T-cell (primary cell): ENCODE data around the gene ASXL3. TPM values are rescaled to one million over a fixed set of nuclear protein-coding genes. Genes with fewer than 3 reads are reported as not detected.

Experiments
- ATAC-seq, 4 experiments: fragments of 200-7000 bp in 3 of 4; fragments of 150-1000 bp in 1 of 4; cut with Tn5 transposase; replicated peaks in 1 of 4; 1 replicate in 3 of 4; 2 replicates in 1 of 4; pipeline ENCODE4 v1.10.0; 2021; ENCODE audit warnings: moderate library complexity in 3 of 4, mild to moderate bottlenecking in 2 of 4, moderate number of reproducible peaks in 1 of 4
- CTCF ChIA-PET, 2 donors: fragments of 300-600 bp; sonication (Branson Sonifier 250); formaldehyde crosslinking; loops; one replicate each; lab custom pipeline; 2022; ENCODE audit warnings: antibody characterized with exemption in 2 of 2; lab: Charles Lee
- POLR2A ChIA-PET, 2 donors: fragments of 300-600 bp; sonication (Branson Sonifier 250); formaldehyde crosslinking; loops; one replicate each; lab custom pipeline; 2022; ENCODE audit warnings: antibody characterized with exemption in 2 of 2; lab: Charles Lee
- DNase-seq, 35 experiments: peaks; one replicate each; pipeline versions ENCODE4 v3.0.0 to v3.0.0-alpha.2; 2013 to 2023
- H3K27ac ChIP-seq: one replicate; pipeline ENCODE4 v1.5.1; 2013; ENCODE audit warnings: low read length
- H3K27me3 ChIP-seq, 2 experiments: replicated peaks in 1 of 2; 1 replicate in 1 of 2; 2 replicates in 1 of 2; pipeline versions ENCODE4 v1.6.1 to v1.7.0; 2013; ENCODE audit warnings: low read length in 1 of 2, mixed read lengths in 1 of 2; ENCODE audit not compliant: control insufficient read depth in 2 of 2, insufficient read depth in 2 of 2; ENCODE audit errors: extremely low read depth in 1 of 2
- H3K36me3 ChIP-seq, 2 donors: 1 replicate in 1 of 2; 2 replicates in 1 of 2; pipeline versions ENCODE4 v1.6.1 to v1.7.0; 2013; ENCODE audit warnings: low read length in 1 of 2; ENCODE audit not compliant: control insufficient read depth in 2 of 2, insufficient read depth in 1 of 2; ENCODE audit errors: extremely low read depth in 1 of 2
- H3K4me1 ChIP-seq, 2 experiments: 1 replicate in 1 of 2; 2 replicates in 1 of 2; pipeline versions ENCODE4 v1.6.1 to v1.7.0; 2013; ENCODE audit warnings: low read length in 2 of 2, mixed read lengths in 1 of 2; ENCODE audit not compliant: insufficient read depth in 2 of 2, control insufficient read depth in 1 of 2; ENCODE audit errors: extremely low read depth in 1 of 2
- H3K4me3 ChIP-seq, 2 donors: 1 replicate in 1 of 2; 2 replicates in 1 of 2; pipeline versions ENCODE4 v1.5.1 to v1.7.0; 2013; ENCODE audit warnings: mild to moderate bottlenecking in 2 of 2, low read length in 1 of 2, moderate library complexity in 1 of 2; ENCODE audit not compliant: control insufficient read depth in 1 of 2; ENCODE audit errors: extremely low read depth in 1 of 2
- H3K9me3 ChIP-seq: 2 replicates; pipeline ENCODE4 v1.7.0; 2013
- H3K27ac Mint-ChIP-seq, 2 donors: one replicate each; pipeline ENCODE4 v1.8.0; 2020 to 2021; ENCODE audit warnings: mild to moderate bottlenecking in 2 of 2, mixed read lengths in 2 of 2
- H3K27me3 Mint-ChIP-seq, 2 donors: one replicate each; pipeline ENCODE4 v1.8.0; 2021 to 2022; ENCODE audit warnings: mixed read lengths in 2 of 2
- H3K36me3 Mint-ChIP-seq: one replicate; pipeline ENCODE4 v1.8.0; 2021; ENCODE audit warnings: mixed read lengths
- H3K4me1 Mint-ChIP-seq, 3 donors: one replicate each; pipeline ENCODE4 v1.8.0; 2020 to 2022; ENCODE audit warnings: mixed read lengths in 3 of 3, mild to moderate bottlenecking in 1 of 3
- H3K4me3 Mint-ChIP-seq, 3 donors: one replicate each; pipeline ENCODE4 v1.8.0; 2020 to 2022; ENCODE audit warnings: mild to moderate bottlenecking in 3 of 3, mixed read lengths in 3 of 3, moderate library complexity in 3 of 3
- H3K9me3 Mint-ChIP-seq, 3 donors: one replicate each; pipeline ENCODE4 v1.8.0; 2020 to 2022; ENCODE audit warnings: mixed read lengths in 3 of 3
- WGBS: methylation state at CpG from one replicate; pipeline ENCODE4 v1.1.5; 2013; ENCODE audit warnings: missing lambda C conversion rate; ENCODE audit not compliant: insufficient coverage; 5-methylcytosine and 5-hydroxymethylcytosine counted together
- total RNA-seq, 35 experiments: library from RNA in 6 of 35; stranded (reverse) in 6 of 35; fragments of 120-200 nt in 1 of 35; gene quantifications; one replicate each; pipeline versions ENCODE4 v1.2.1 to v1.2.4 and lab custom pipeline; 2013 to 2026

The ASXL3 gene
- total RNA-seq, 5 donors from 2014 or later (not counting 1 experiment from before 2014, with no cell fraction given): not detected

DNA sequence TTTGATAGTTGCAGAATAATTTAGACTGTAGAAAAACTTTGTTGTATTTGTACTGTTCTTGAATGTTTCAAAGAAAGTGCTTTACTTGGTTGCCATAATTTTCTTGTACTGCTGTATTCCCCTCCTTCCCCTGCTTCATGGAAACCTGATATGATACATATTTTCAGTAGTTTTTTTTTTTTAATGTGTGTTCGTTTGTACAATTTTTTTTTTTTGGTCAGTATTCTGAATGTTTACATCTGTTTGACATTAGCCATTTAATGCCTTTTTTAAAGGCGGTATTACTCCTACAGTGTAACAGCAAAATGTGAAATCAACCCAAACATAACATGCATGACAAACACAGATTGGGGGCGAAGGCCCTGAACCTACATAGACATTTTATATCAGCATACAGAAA is 172.3 kb downstream of the ASXL3 start:
- Mint-ChIP-seq H3K4me1 (no peaks in the 10 kb centered on the region), H3K4me3 (no peak overlapping the region), H3K27ac (no peak overlapping the region), H3K36me3 (no peaks in the 10 kb centered on the region), H3K27me3 (no peaks in the 10 kb centered on the region), H3K9me3 (peaks cover 3 to 6% (median 6%) of the 10 kb centered on the region in 3 donors)
- Histone ChIP-seq H3K9me3 (no peaks in the 10 kb centered on the region), H3K36me3 (no peaks in the 10 kb centered on the region), H3K27ac (no peak overlapping the region), H3K4me1 (no peaks in the 10 kb centered on the region), H3K4me3 (no peak overlapping the region), H3K27me3 (no peaks in the 10 kb centered on the region)
- no CpG with 5 or more reads among the region's 3 CpGs for WGBS
- no peak for ATAC-seq
- no peak for DNase-seq
- POLR2A ChIA-PET: no interaction called here
- CTCF ChIA-PET: no interaction called here

DNA sequence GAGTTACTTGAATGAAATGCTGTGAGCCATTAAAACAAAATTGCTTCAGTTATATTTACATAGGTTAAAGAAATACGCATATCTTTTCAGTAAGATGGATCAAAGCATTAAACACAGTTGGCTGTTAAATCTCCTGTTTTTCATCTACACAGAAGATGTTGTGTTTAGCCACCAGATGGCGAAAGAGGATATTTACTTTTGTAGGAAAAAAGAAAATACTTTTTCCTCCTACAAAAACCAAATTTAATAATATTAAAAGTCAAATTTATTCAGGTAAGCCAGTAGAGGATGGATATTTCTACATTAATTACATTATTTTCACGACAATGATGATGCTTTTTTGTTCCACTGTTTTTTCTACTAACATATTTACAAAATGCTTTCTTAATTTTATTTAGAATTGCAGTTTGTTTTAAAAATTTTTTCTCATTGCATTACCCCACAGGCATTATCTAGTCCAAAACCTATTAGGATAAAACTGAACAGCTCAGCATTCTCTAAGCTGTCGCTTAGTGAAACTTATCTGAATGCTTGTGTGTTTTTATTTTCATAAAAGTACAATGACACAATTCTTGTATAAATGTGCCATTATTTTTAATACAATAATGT is 173.7 kb downstream of the ASXL3 start:
- Histone ChIP-seq H3K27me3 (no peaks in the 10 kb centered on the region), H3K27ac (no peak overlapping the region), H3K9me3 (no peaks in the 10 kb centered on the region), H3K4me3 (no peak overlapping the region), H3K4me1 (no peaks in the 10 kb centered on the region), H3K36me3 (no peaks in the 10 kb centered on the region)
- ChIA-PET POLR2A (no interaction called here), CTCF (no interaction called here)
- Mint-ChIP-seq H3K27ac (no peak overlapping the region), H3K9me3 (peaks cover 3 to 6% (median 6%) of the 10 kb centered on the region in 3 donors), H3K36me3 (no peaks in the 10 kb centered on the region), H3K27me3 (no peaks in the 10 kb centered on the region), H3K4me1 (no peaks in the 10 kb centered on the region), H3K4me3 (no peak overlapping the region)
- WGBS: no CpG with 5 or more reads among the region's 4 CpGs
- ATAC-seq (no peak), DNase-seq (no peak)

DNA sequence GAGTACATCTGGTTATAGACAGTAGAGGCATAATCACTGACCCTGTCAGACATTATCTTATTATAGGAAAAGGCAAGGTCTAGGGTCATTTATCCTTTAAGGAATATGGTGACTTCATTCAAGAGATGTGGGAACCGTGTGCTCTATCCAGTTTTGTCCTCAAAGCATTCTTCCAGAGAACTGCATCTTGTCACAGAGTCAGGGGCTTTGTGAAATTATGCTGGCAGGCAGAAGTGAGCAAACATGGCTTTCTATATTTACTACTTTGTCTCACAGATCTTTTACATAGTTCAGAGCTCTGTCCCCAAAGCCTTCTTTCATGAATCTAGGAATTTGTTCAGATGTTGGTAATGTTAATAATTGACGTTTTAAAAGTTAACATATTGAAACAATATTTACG is 177.4 kb downstream of the ASXL3 start:
- POLR2A ChIA-PET: no interaction called here
- Histone ChIP-seq H3K36me3 (no peaks in the 10 kb centered on the region), H3K4me1 (no peaks in the 10 kb centered on the region), H3K27ac (no peak overlapping the region), H3K27me3 (no peaks in the 10 kb centered on the region), H3K9me3 (no peaks in the 10 kb centered on the region), H3K4me3 (no peak overlapping the region)
- ATAC-seq (no peak), DNase-seq (no peak)
- Mint-ChIP-seq H3K4me1 (no peaks in the 10 kb centered on the region), H3K27ac (no peak overlapping the region), H3K4me3 (no peak overlapping the region), H3K9me3 (peaks cover 1 to 5% (median 3%) of the 10 kb centered on the region in 3 donors), H3K36me3 (no peaks in the 10 kb centered on the region), H3K27me3 (no peaks in the 10 kb centered on the region)
- no CpG with 5 or more reads among the region's 3 CpGs for WGBS
- CTCF ChIA-PET: no interaction called here

DNA sequence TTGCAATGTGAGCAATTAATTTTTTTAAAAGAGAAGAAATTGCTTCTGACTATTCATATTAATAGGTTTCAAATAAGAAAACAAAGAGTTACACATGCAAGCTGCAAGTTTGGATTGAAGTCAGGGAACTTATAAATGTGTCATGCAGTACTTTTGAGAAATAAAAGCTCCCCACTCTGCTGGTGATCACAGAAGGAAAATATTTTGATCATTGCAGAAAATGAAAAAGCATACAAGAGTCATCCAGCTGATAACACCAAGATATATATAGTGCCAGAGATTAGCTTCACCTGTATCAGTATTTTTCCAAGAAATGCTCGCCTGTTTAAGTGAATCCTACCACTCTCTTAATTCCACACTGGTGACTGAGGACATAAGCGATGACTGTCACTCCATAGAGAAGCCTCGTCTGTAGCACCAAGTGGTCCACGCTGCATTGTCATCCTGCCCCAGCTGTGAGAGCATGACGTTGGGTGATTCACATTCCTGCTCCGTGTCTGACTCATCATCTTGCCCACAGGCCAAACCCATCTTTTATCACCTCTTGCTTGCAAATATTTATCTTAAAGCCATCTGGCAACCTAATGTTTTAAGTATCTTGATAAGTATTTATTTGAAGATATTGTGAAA is 178.0 kb downstream of the ASXL3 start:
- ATAC-seq: no peak
- H3K27ac Mint-ChIP-seq: no peak overlapping the region

DNA sequence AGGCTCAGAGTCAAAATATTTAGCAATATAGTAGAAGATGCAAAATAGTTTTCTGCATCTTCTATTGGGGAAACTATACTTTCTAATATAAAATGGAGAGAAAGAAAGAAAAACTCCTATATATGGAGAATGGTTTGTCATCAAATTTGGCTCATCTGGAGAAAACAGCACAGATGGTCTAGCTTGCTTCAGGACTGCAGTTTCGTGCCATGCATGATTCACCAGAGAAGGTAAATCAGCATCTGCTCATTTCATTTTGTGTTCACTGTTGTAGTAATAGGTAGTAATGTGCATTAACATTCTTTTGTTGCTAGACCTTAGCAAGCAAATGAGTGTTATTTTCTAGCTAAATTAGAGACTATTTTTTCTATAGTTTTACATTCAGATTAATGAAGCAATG is 179.0 kb downstream of the ASXL3 start:
- DNase-seq (no peak), ATAC-seq (no peak)
- H3K27me3 Mint-ChIP-seq: no peaks in the 10 kb centered on the region
- H3K9me3 Mint-ChIP-seq: peaks cover 0 to 5% (median 3%) of the 10 kb centered on the region in 3 donors
- no peaks in the 10 kb centered on the region for H3K27me3 ChIP-seq
- WGBS: no CpG with 5 or more reads among the region's 1 CpG
- no peaks in the 10 kb centered on the region for H3K4me1 Mint-ChIP-seq
- H3K27ac Mint-ChIP-seq: no peak overlapping the region
- ChIA-PET CTCF (no interaction called here), POLR2A (no interaction called here)
- H3K4me1 ChIP-seq: no peaks in the 10 kb centered on the region
- H3K36me3 Mint-ChIP-seq: no peaks in the 10 kb centered on the region
- no peaks in the 10 kb centered on the region for H3K36me3 ChIP-seq
- H3K27ac ChIP-seq: no peak overlapping the region
- no peak overlapping the region for H3K4me3 Mint-ChIP-seq
- no peak overlapping the region for H3K4me3 ChIP-seq
- no peaks in the 10 kb centered on the region for H3K9me3 ChIP-seq

More for the DNA sequence above, 178.0 kb downstream of the ASXL3 start:
- no peak for DNase-seq
- Histone ChIP-seq H3K36me3 (no peaks in the 10 kb centered on the region), H3K9me3 (no peaks in the 10 kb centered on the region), H3K4me1 (no peaks in the 10 kb centered on the region), H3K27ac (no peak overlapping the region), H3K4me3 (no peak overlapping the region), H3K27me3 (no peaks in the 10 kb centered on the region)
- Mint-ChIP-seq H3K27me3 (no peaks in the 10 kb centered on the region), H3K36me3 (no peaks in the 10 kb centered on the region), H3K4me1 (no peaks in the 10 kb centered on the region), H3K4me3 (no peak overlapping the region), H3K9me3 (peaks cover 0 to 5% (median 3%) of the 10 kb centered on the region in 3 donors)
- WGBS: 84% methylated on average over 4 of the region's 6 CpGs
- ChIA-PET CTCF (no interaction called here), POLR2A (no interaction called here)

DNA sequence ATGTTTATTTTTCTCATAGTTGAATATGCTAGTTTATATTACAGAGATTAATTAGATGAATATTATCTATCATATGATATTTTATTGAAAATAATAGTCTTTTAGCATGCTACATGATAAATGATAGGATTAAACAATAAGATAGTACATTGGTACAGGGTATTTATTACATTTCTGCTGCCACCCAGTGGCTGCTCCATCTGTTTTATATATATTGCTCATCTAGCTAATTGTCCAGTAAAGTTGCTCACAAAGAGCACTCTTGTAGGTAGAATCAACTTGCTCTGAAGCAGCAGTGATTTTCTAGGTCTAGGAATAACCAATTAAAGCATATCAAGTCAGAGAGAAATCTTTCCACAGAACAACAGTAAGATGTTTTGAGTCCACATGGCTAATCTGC is 183.3 kb downstream of the ASXL3 start:
- peaks cover 0 to 4% (median 3%) of the 10 kb centered on the region in 3 donors for H3K9me3 Mint-ChIP-seq
- ATAC-seq: no peak
- Histone ChIP-seq H3K9me3 (no peaks in the 10 kb centered on the region), H3K4me1 (no peaks in the 10 kb centered on the region), H3K4me3 (no peak overlapping the region), H3K27ac (no peak overlapping the region), H3K36me3 (no peaks in the 10 kb centered on the region), H3K27me3 (no peaks in the 10 kb centered on the region)
- no peak overlapping the region for H3K27ac Mint-ChIP-seq
- H3K36me3 Mint-ChIP-seq: no peaks in the 10 kb centered on the region
- POLR2A ChIA-PET: no interaction called here
- no peak overlapping the region for H3K4me3 Mint-ChIP-seq
- CTCF ChIA-PET: no interaction called here
- H3K27me3 Mint-ChIP-seq: no peaks in the 10 kb centered on the region
- DNase-seq: no peak
- no peaks in the 10 kb centered on the region for H3K4me1 Mint-ChIP-seq
